ENCODE data around the gene ITPRIPL2. TPM values are rescaled to one million over a fixed set of nuclear protein-coding genes. Genes with fewer than 3 reads are reported as not detected.

Gene ITPRIPL2
- total and polyA plus RNA-seq, 9 donors = 12.9 to 40.6 (median 22.0) TPM

- DNase-seq = no peak
- peaks cover 56% of the 10 kb centered on the region for H3K4me1 ChIP-seq (ENCODE audit: control insufficient read depth, insufficient read depth, low read length)
Observed at GRCh38 chr16:19132898-19133297, 19.1 kb downstream of the ITPRIPL2 start.

GRCh38 chr16:19133600-19133999, 19.8 kb downstream of the ITPRIPL2 start:
- H3K27ac ChIP-seq (ENCODE audit: low read length) = no peak overlapping the region
- H3K36me3 ChIP-seq (ENCODE audit: control insufficient read depth, insufficient read depth, low read length) = no peaks in the 10 kb centered on the region
- H3K4me3 ChIP-seq (ENCODE audit: low read length) = no peak overlapping the region
- no CpG with 5 or more reads among the region's 1 CpG for WGBS (ENCODE audit: insufficient coverage)
- DNase-seq = no peak
- no peaks in the 10 kb centered on the region for H3K27me3 ChIP-seq (ENCODE audit: control insufficient read depth, insufficient read depth, low read length)
- H3K9me3 ChIP-seq (replicated peaks; ENCODE audit: control insufficient read depth, low read depth, low read length) = no peaks in the 10 kb centered on the region
- H3K4me1 ChIP-seq (ENCODE audit: control insufficient read depth, insufficient read depth, low read length) = peaks cover 61% of the 10 kb centered on the region

More at GRCh38 chr16:19132898-19133297, 19.1 kb downstream of the ITPRIPL2 start:
- Histone ChIP-seq H3K9me3 (replicated peaks; ENCODE audit: control insufficient read depth, low read depth, low read length) (no peaks in the 10 kb centered on the region), H3K36me3 (ENCODE audit: control insufficient read depth, insufficient read depth, low read length) (no peaks in the 10 kb centered on the region), H3K4me3 (ENCODE audit: low read length) (no peak overlapping the region), H3K27me3 (ENCODE audit: control insufficient read depth, insufficient read depth, low read length) (no peaks in the 10 kb centered on the region), H3K27ac (ENCODE audit: low read length) (peak overlapping the region; percentile 13)
- 94% methylated on average over 4 of the region's 11 CpGs for WGBS (ENCODE audit: insufficient coverage)

- Histone ChIP-seq H3K36me3 (ENCODE audit: control insufficient read depth, insufficient read depth, low read length) (no peaks in the 10 kb centered on the region), H3K9me3 (replicated peaks; ENCODE audit: control insufficient read depth, low read depth, low read length) (no peaks in the 10 kb centered on the region), H3K4me1 (ENCODE audit: control insufficient read depth, insufficient read depth, low read length) (peaks cover 47% of the 10 kb centered on the region), H3K4me3 (ENCODE audit: low read length) (no peak overlapping the region), H3K27me3 (ENCODE audit: control insufficient read depth, insufficient read depth, low read length) (no peaks in the 10 kb centered on the region), H3K27ac (ENCODE audit: low read length) (no peak overlapping the region)
- DNase-seq = peak; percentile 47
- 80% methylated on average over 1 of the region's 10 CpGs for WGBS (ENCODE audit: insufficient coverage)
Observed at GRCh38 chr16:19135201-19135842, 21.6 kb downstream of the ITPRIPL2 start.

GRCh38 chr16:19135896-19136438, 22.2 kb downstream of the ITPRIPL2 start:
- no peaks in the 10 kb centered on the region for H3K36me3 ChIP-seq (ENCODE audit: control insufficient read depth, insufficient read depth, low read length)
- no peaks in the 10 kb centered on the region for H3K9me3 ChIP-seq (replicated peaks; ENCODE audit: control insufficient read depth, low read depth, low read length)
- H3K4me3 ChIP-seq (ENCODE audit: low read length) = no peak overlapping the region
- H3K4me1 ChIP-seq (ENCODE audit: control insufficient read depth, insufficient read depth, low read length) = peaks cover 41% of the 10 kb centered on the region
- no peak for DNase-seq
- 49% methylated on average over 4 of the region's 7 CpGs for WGBS (ENCODE audit: insufficient coverage)
- H3K27ac ChIP-seq (ENCODE audit: low read length) = no peak overlapping the region
- H3K27me3 ChIP-seq (ENCODE audit: control insufficient read depth, insufficient read depth, low read length) = no peaks in the 10 kb centered on the region

GRCh38 chr16:19136549-19137196, 22.9 kb downstream of the ITPRIPL2 start:
- no peaks in the 10 kb centered on the region for H3K9me3 ChIP-seq (replicated peaks; ENCODE audit: control insufficient read depth, low read depth, low read length)
- H3K27ac ChIP-seq (ENCODE audit: low read length) = no peak overlapping the region
- H3K27me3 ChIP-seq (ENCODE audit: control insufficient read depth, insufficient read depth, low read length) = no peaks in the 10 kb centered on the region
- peaks cover 36% of the 10 kb centered on the region for H3K4me1 ChIP-seq (ENCODE audit: control insufficient read depth, insufficient read depth, low read length)
- H3K4me3 ChIP-seq (ENCODE audit: low read length) = no peak overlapping the region
- WGBS (ENCODE audit: insufficient coverage) = 24% methylated on average over 6 of the region's 10 CpGs
- no peaks in the 10 kb centered on the region for H3K36me3 ChIP-seq (ENCODE audit: control insufficient read depth, insufficient read depth, low read length)
- DNase-seq = peak; percentile 65

GRCh38 chr16:19137201-19138128, 23.7 kb downstream of the ITPRIPL2 start:
- DNase-seq = peak; percentile 37
- H3K27me3 ChIP-seq (ENCODE audit: control insufficient read depth, insufficient read depth, low read length) = no peaks in the 10 kb centered on the region
- no peaks in the 10 kb centered on the region for H3K36me3 ChIP-seq (ENCODE audit: control insufficient read depth, insufficient read depth, low read length)
- no CpG with 5 or more reads among the region's 6 CpGs for whole genome bisulfite sequencing (ENCODE audit: insufficient coverage)
- H3K9me3 ChIP-seq (replicated peaks; ENCODE audit: control insufficient read depth, low read depth, low read length) = no peaks in the 10 kb centered on the region
- peaks cover 30% of the 10 kb centered on the region for H3K4me1 ChIP-seq (ENCODE audit: control insufficient read depth, insufficient read depth, low read length)
- no peak overlapping the region for H3K4me3 ChIP-seq (ENCODE audit: low read length)
- peak overlapping the region; percentile 62 for H3K27ac ChIP-seq (ENCODE audit: low read length)

- Histone ChIP-seq H3K4me1 (ENCODE audit: control insufficient read depth, insufficient read depth, low read length) (peaks cover 30% of the 10 kb centered on the region), H3K9me3 (replicated peaks; ENCODE audit: control insufficient read depth, low read depth, low read length) (no peaks in the 10 kb centered on the region), H3K4me3 (ENCODE audit: low read length) (no peak overlapping the region), H3K27ac (ENCODE audit: low read length) (no peak overlapping the region), H3K27me3 (ENCODE audit: control insufficient read depth, insufficient read depth, low read length) (no peaks in the 10 kb centered on the region), H3K36me3 (ENCODE audit: control insufficient read depth, insufficient read depth, low read length) (no peaks in the 10 kb centered on the region)
- WGBS (ENCODE audit: insufficient coverage) = 0% methylated on average over 4 of the region's 4 CpGs
- DNase-seq = peak; percentile 93
Observed at GRCh38 chr16:19138601-19139000, 24.8 kb downstream of the ITPRIPL2 start.

GRCh38 chr16:19139436-19140091, 25.8 kb downstream of the ITPRIPL2 start:
- H3K27me3 ChIP-seq (ENCODE audit: control insufficient read depth, insufficient read depth, low read length) = no peaks in the 10 kb centered on the region
- H3K4me1 ChIP-seq (ENCODE audit: control insufficient read depth, insufficient read depth, low read length) = peaks cover 30% of the 10 kb centered on the region
- no peak for DNase-seq
- H3K36me3 ChIP-seq (ENCODE audit: control insufficient read depth, insufficient read depth, low read length) = no peaks in the 10 kb centered on the region
- H3K27ac ChIP-seq (ENCODE audit: low read length) = no peak overlapping the region
- H3K9me3 ChIP-seq (replicated peaks; ENCODE audit: control insufficient read depth, low read depth, low read length) = no peaks in the 10 kb centered on the region
- no peak overlapping the region for H3K4me3 ChIP-seq (ENCODE audit: low read length)
- WGBS (ENCODE audit: insufficient coverage) = 100% methylated on average over 1 of the region's 5 CpGs

GRCh38 chr16:19140396-19140795, 26.6 kb downstream of the ITPRIPL2 start:
- Histone ChIP-seq H3K4me3 (ENCODE audit: low read length) (no peak overlapping the region), H3K4me1 (ENCODE audit: control insufficient read depth, insufficient read depth, low read length) (peaks cover 28% of the 10 kb centered on the region), H3K27me3 (ENCODE audit: control insufficient read depth, insufficient read depth, low read length) (no peaks in the 10 kb centered on the region), H3K27ac (ENCODE audit: low read length) (no peak overlapping the region), H3K9me3 (replicated peaks; ENCODE audit: control insufficient read depth, low read depth, low read length) (no peaks in the 10 kb centered on the region), H3K36me3 (ENCODE audit: control insufficient read depth, insufficient read depth, low read length) (no peaks in the 10 kb centered on the region)
- WGBS (ENCODE audit: insufficient coverage) = no CpG with 5 or more reads among the region's 2 CpGs
- DNase-seq = no peak
